CD4-positive, alpha-beta T cell treated with Interleukin-4 for 4 hours (primary cell): ENCODE results near the gene FUBP1.
"Not testable (repeated sequence)": the region's sequence is repeated elsewhere in the genome, so short reads cannot be mapped to it uniquely, and the experiment has no call there.

Source experiments
- DNase-seq: peaks from one replicate; pipeline ENCODE4 v3.0.0-alpha.2; 2020

FUBP1 gene

GRCh38 chr1:77942400-77943140, 36.3 kb downstream of the FUBP1 start:
- no peak for DNase-seq

GRCh38 chr1:77940921-77941570, 37.8 kb downstream of the FUBP1 start:
- DNase-seq = no peak

- no peak for DNase-seq
Measured at GRCh38 chr1:77938651-77939050, 40.2 kb downstream of the FUBP1 start.

- DNase-seq = no peak
Measured at GRCh38 chr1:77929806-77930205, 49.1 kb downstream of the FUBP1 start.

GRCh38 chr1:77927414-77927813, 51.5 kb downstream of the FUBP1 start:
- DNase-seq = no peak

- peak; percentile 14 for DNase-seq
Measured at GRCh38 chr1:77926561-77927357, 52.1 kb downstream of the FUBP1 start.

- no peak for DNase-seq
Measured at GRCh38 chr1:77925956-77926355, 52.9 kb downstream of the FUBP1 start.

- no peak for DNase-seq
Measured at GRCh38 chr1:77925518-77925917, 53.4 kb downstream of the FUBP1 start.

GRCh38 chr1:77918918-77919317, 60.0 kb downstream of the FUBP1 start:
- DNase-seq = not testable (repeated sequence)

- no peak for DNase-seq
Measured at GRCh38 chr1:77910116-77910515, 68.8 kb downstream of the FUBP1 start.

- DNase-seq = no peak
Measured at GRCh38 chr1:77906624-77907023, 72.2 kb downstream of the FUBP1 start.

GRCh38 chr1:77906019-77906545, 72.8 kb downstream of the FUBP1 start:
- DNase-seq = no peak

GRCh38 chr1:77905603-77906002, 73.3 kb downstream of the FUBP1 start:
- DNase-seq = no peak

GRCh38 chr1:77900687-77901293, 78.1 kb downstream of the FUBP1 start:
- peak; percentile 4 for DNase-seq

GRCh38 chr1:77899647-77900320, 79.1 kb downstream of the FUBP1 start:
- DNase-seq = no peak
